Measurements from ENCODE around the gene RAB11FIP4. TPM values are rescaled to one million over a fixed set of nuclear protein-coding genes. Genes with fewer than 3 reads are reported as not detected.

RAB11FIP4 gene
- total and polyA plus RNA-seq, 2 of the 13 experiments (the other 11 are each of a cell fraction or from before 2014, with no cell fraction given) = 28.0 to 89.3 TPM

GRCh38 chr17:31475378-31476162 is 84.1 kb downstream of the RAB11FIP4 start (continued):
- TF ChIP-seq CAMTA2 (CRISPR knock-in tag; IDR thresholded peaks at IDR 0.05; ENCODE audit: borderline replicate concordance) (no peak), NFE2 (CRISPR knock-in tag; IDR thresholded peaks at IDR 0.05) (no peak), FOXO4 (CRISPR knock-in tag; conservative IDR thresholded peaks at IDR 0.05) (no peak), MEIS1 (CRISPR knock-in tag; IDR thresholded peaks at IDR 0.05; ENCODE audit: borderline replicate concordance) (no peak), SAFB2 (CRISPR knock-in tag; IDR thresholded peaks at IDR 0.05; ENCODE audit: borderline replicate concordance, low read depth) (no peak), BRD4 (CRISPR knock-in tag; IDR thresholded peaks at IDR 0.05) (0 out of 2 replicates have a peak, but pooled peaks have one; percentile 68), TRAFD1 (CRISPR knock-in tag; IDR thresholded peaks at IDR 0.05; ENCODE audit: borderline replicate concordance) (no peak), MXD4 (CRISPR knock-in tag; IDR thresholded peaks at IDR 0.05) (no peak), HNRNPH1 (optimal IDR thresholded peaks at IDR 0.05; ENCODE audit: low read depth, low read length) (no peak), RXRA (CRISPR knock-in tag; IDR thresholded peaks at IDR 0.05) (peak; percentile 98; the same call in 1 of the 2 replicates), IRF1 (CRISPR knock-in tag; IDR thresholded peaks at IDR 0.05; ENCODE audit: low read depth) (no peak), DZIP1 (CRISPR knock-in tag; IDR thresholded peaks at IDR 0.05) (no peak), ZNF121 (CRISPR knock-in tag; IDR thresholded peaks at IDR 0.05) (no peak), SIN3B (IDR thresholded peaks at IDR 0.05; ENCODE audit: low read length) (no peak), TEAD3 (CRISPR knock-in tag; optimal IDR thresholded peaks at IDR 0.05; ENCODE audit: borderline replicate concordance) (peak; percentile 89), ZNF12 (CRISPR knock-in tag; IDR thresholded peaks at IDR 0.05) (peak; percentile 96), HOXD1 (CRISPR knock-in tag; IDR thresholded peaks at IDR 0.05) (no peak), PBX3 (CRISPR knock-in tag; IDR thresholded peaks at IDR 0.05; ENCODE audit: borderline replicate concordance) (no peak), SATB2 (CRISPR knock-in tag; IDR thresholded peaks at IDR 0.05) (no peak), THYN1 (CRISPR knock-in tag; IDR thresholded peaks at IDR 0.05; ENCODE audit: borderline replicate concordance, low read depth) (0 out of 2 replicates have a peak, but pooled peaks have one; percentile 69), ELF1 (CRISPR knock-in tag; IDR thresholded peaks at IDR 0.05) (0 out of 2 replicates have a peak, but pooled peaks have one; percentile 12), ZNF644 (CRISPR knock-in tag; IDR thresholded peaks at IDR 0.05; ENCODE audit: low read depth) (peak; percentile 37; the same call in 1 of the 2 replicates), ZNF792 (CRISPR knock-in tag; IDR thresholded peaks at IDR 0.05) (0 out of 2 replicates have a peak, but pooled peaks have one; percentile 54)

All from HepG2 (cell line).